Right lobe of liver (tissue), 6 donors: ENCODE measurements around the gene PVALB. TPM values are rescaled to one million over a fixed set of nuclear protein-coding genes. Genes with fewer than 3 reads are reported as not detected.

Experiments
- ATAC-seq, 4 donors: fragments of 200-7000 bp; cut with Tn5 transposase; one replicate each; pipeline ENCODE4 v1.9.1; 2020; ENCODE audit warnings: mild to moderate bottlenecking in 4 of 4, moderate library complexity in 4 of 4
- DNase-seq, 3 donors: peaks; one replicate each; pipeline ENCODE4 v3.0.0-alpha.2; 2020
- H3K27ac ChIP-seq, 3 donors: fragments of 200-600 bp; one replicate each; pipeline ENCODE4 v1.8.0; 2022
- H3K27me3 ChIP-seq, 2 donors: fragments of 200-600 bp; one replicate each; pipeline ENCODE4 v1.8.0; 2022
- H3K36me3 ChIP-seq, 4 donors: fragments of 200-600 bp; sonication (generic) in 1 of 4; one replicate each; pipeline versions ENCODE4 v1.5.1 to v1.8.0; 2017 to 2022; ENCODE audit warnings: control low read depth in 1 of 4
- H3K4me1 ChIP-seq, 4 donors: fragments of 200-600 bp; sonication (generic) in 1 of 4; one replicate each; pipeline versions ENCODE4 v1.5.1 to v1.8.0; 2017 to 2022; ENCODE audit warnings: control low read depth in 1 of 4
- H3K4me3 ChIP-seq, 3 donors: fragments of 200-600 bp; one replicate each; pipeline ENCODE4 v1.8.0; 2022
- H3K9me3 ChIP-seq, 4 donors: fragments of 200-600 bp; sonication (generic) in 1 of 4; one replicate each; pipeline versions ENCODE4 v1.5.1 to v1.8.0; 2017 to 2022; ENCODE audit warnings: control low read depth in 1 of 4
- POLR2A ChIP-seq: fragments of 450-650 bp; IDR thresholded peaks from one replicate; pipeline ENCODE4 v1.6.1; 2017; ENCODE audit warnings: antibody characterized with exemption, mild to moderate bottlenecking
- WGBS: methylation state at CpG from one replicate; pipeline ENCODE4 v1.1.6; 2018; ENCODE audit warnings: low coverage, low lambda C conversion rate; ENCODE audit not compliant: insufficient coverage; ENCODE audit errors: missing lambda C conversion rate; 5-methylcytosine and 5-hydroxymethylcytosine counted together
- intact Hi-C, 2 donors: fragments of 100-400 bp; cut with DNase I; formaldehyde crosslinking; loops; one replicate each; pipeline versions ENCODE4 v1.11.2 to v1.14.1; 2022
- total RNA-seq, 6 experiments: library from RNA; depleted of rRNA in 2 of 6; stranded (reverse); fragments of >200 nt in 2 of 6; fragmentation: NEBNext Ultra II Directional in 3 of 6; extraction: Animal tissue kit (Norgen Biotek cat#: 25700) in 3 of 6; gene quantifications; one replicate each; pipeline versions ENCODE4 v1.1.0 to v1.2.4, GENCODE V29; 2016 to 2023
- TF ChIP-seq, protein P1 (sequence below), 4 donors: fragments of 200-600 bp in 3 of 4; fragments of 450-650 bp in 1 of 4; IDR thresholded peaks; one replicate each; pipeline versions ENCODE4 v1.5.1 to v1.8.0; 2016 to 2022; ENCODE audit warnings: antibody characterized with exemption in 4 of 4, mild to moderate bottlenecking in 2 of 4
- donor health status: DM: no; HTN: yes; CAD: no.
- donor health status: DM: no; HTN: no; CAD: no.
- donor health status: DM: no; HTN: no; CAD: no.
- donor health status: DM: no; HTN: yes; CAD: no.
- donor health status: DM: no; HTN: yes; CAD: no.

Gene PVALB
- total RNA-seq, 6 experiments from 2014 or later = 0.59 to 1.7 (median 1.4) TPM; not detected in 2

DNA sequence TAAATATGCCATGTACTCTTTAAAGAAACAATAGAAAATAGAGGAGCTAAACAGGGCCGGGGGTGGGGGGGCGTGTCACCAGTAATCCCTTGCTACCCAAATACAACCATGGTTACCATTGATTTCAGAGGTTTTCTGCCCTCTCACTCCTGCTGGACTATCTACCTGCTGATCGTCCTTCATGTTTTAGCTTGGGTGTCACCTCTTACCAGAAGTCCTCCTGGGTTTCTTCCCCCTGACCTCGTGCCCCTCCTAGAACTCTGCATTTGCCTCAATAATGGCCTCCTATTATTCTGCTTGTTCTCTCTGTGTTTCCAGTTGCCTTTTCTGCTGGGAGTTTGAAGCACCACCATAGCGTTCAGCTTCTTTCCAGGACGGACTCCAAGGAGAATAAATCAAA lies 9.4 kb upstream of the PVALB start:
- Histone ChIP-seq H3K4me3 (no peak overlapping the region), H3K27me3 (no peaks in the 10 kb centered on the region), H3K36me3 (no peaks in the 10 kb centered on the region), H3K4me1 (no peaks in the 10 kb centered on the region), H3K9me3 (no peaks in the 10 kb centered on the region), H3K27ac (no peak overlapping the region)
- WGBS = 57% methylated on average over 6 of the region's 6 CpGs
- no peak for ATAC-seq
- DNase-seq = no peak
- TF ChIP-seq, protein P1, sequence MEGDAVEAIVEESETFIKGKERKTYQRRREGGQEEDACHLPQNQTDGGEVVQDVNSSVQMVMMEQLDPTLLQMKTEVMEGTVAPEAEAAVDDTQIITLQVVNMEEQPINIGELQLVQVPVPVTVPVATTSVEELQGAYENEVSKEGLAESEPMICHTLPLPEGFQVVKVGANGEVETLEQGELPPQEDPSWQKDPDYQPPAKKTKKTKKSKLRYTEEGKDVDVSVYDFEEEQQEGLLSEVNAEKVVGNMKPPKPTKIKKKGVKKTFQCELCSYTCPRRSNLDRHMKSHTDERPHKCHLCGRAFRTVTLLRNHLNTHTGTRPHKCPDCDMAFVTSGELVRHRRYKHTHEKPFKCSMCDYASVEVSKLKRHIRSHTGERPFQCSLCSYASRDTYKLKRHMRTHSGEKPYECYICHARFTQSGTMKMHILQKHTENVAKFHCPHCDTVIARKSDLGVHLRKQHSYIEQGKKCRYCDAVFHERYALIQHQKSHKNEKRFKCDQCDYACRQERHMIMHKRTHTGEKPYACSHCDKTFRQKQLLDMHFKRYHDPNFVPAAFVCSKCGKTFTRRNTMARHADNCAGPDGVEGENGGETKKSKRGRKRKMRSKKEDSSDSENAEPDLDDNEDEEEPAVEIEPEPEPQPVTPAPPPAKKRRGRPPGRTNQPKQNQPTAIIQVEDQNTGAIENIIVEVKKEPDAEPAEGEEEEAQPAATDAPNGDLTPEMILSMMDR (IDR thresholded peaks at IDR 0.05) = no peak
- TF ChIP-seq POLR2A = no peak
- intact Hi-C loops = no loop called here

DNA sequence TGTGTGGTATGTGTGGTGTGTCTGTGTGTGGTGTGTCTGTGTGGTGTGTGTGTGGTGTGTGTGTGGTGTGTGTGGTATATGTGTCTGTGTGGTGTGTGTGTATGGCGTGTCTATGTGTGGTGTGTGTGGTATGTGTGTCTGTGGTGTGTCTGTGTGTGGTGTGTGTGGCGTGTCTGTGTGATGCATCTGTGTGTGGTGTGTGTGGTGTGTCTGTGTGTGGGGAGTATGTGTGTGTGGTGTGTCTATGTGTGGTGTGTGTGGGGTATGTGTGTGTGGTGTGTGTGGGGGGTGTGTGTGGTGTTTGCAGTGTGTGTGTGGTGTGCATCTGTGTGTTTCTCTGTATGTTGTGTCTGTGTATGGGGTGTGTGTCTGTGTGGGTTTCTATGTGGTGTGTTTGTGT lies 7.8 kb upstream of the PVALB start:
- DNase-seq (no peak), ATAC-seq (no peak)
- H3K36me3 ChIP-seq = no peaks in the 10 kb centered on the region
- no peaks in the 10 kb centered on the region for H3K4me1 ChIP-seq
- no peaks in the 10 kb centered on the region for H3K27me3 ChIP-seq
- no peaks in the 10 kb centered on the region for H3K9me3 ChIP-seq
- no peak for TF ChIP-seq POLR2A
- TF ChIP-seq, protein P1 (IDR thresholded peaks at IDR 0.05) = no peak
- intact Hi-C loops = no loop called here
- no peak overlapping the region for H3K4me3 ChIP-seq
- WGBS = 90% methylated on average over 1 of the region's 2 CpGs
- no peak overlapping the region for H3K27ac ChIP-seq

DNA sequence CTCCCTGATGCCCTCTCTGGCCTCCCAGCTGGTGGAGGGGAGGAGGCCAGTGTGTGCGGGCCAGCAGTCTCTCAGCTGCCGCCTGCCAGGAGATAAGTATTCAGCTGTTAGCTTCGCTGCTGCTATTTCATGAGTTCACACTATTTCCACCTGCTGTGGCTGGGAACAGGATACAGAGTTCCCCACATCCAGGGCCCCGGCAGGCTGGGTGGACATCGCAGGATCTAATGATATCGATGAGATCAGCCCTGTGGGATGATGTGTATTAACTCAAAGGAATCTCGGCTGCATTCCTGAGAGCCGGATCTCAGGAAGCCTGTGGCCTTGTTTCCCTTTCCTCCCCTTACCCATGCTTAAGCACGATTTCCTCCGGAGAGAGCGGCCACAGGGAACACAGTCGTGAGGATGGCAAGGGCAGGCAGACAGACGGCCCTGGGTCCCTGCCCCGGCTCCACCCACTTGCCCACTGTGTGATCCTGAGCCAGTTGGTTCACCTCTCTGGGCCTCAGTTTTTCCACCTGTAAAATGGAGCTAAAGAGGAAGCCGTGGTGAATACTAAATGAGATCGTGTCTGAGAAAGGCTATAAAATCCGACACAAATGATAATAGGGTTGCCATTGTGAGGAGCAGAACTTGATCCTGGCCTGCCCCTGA lies 6.5 kb upstream of the PVALB start:
- peaks cover 0 to 1% of the 10 kb centered on the region in 2 donors for H3K27me3 ChIP-seq
- H3K27ac ChIP-seq = no peak overlapping the region
- ATAC-seq (peak in 3 of 4 donors; percentile 21 to 43 (median 28)), DNase-seq (no peak)
- no peaks in the 10 kb centered on the region for H3K36me3 ChIP-seq
- no peaks in the 10 kb centered on the region for H3K4me1 ChIP-seq
- TF ChIP-seq POLR2A = no peak
- TF ChIP-seq, protein P1 (IDR thresholded peaks at IDR 0.05) = no peak
- no peaks in the 10 kb centered on the region for H3K9me3 ChIP-seq
- WGBS = 33% methylated on average over 11 of the region's 17 CpGs
- intact Hi-C loops = no loop called here
- no peak overlapping the region for H3K4me3 ChIP-seq

DNA sequence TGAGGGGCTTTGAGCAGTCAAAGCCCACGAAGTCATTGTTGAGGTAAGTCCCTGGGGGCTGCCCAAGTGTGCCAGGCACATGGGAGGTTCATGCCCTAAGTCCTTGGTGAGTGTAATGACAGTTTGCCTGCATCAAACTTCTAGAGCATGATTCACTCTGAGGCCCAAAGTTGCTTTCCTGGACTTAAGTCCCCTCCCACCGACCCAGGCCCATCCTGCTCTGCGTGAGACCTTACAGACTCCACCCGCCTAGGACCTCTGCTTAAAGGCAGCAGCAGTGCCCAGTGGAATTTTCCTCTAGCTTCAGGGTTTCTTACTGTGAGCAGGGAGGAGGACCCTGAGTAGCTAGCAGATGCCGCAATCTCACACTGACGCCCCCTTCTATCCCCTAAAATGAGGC lies 5.7 kb upstream of the PVALB start:
- H3K36me3 ChIP-seq = no peaks in the 10 kb centered on the region
- no peaks in the 10 kb centered on the region for H3K9me3 ChIP-seq
- H3K4me1 ChIP-seq = no peaks in the 10 kb centered on the region
- no peak for DNase-seq
- TF ChIP-seq POLR2A = no peak
- TF ChIP-seq, protein P1 (IDR thresholded peaks at IDR 0.05) = no peak
- 59% methylated on average over 5 of the region's 6 CpGs for WGBS
- H3K4me3 ChIP-seq = no peak overlapping the region
- H3K27ac ChIP-seq = no peak overlapping the region
- ATAC-seq = no peak
- H3K27me3 ChIP-seq = peaks cover 0 to 7% of the 10 kb centered on the region in 2 donors
- intact Hi-C loops = no loop called here
